ENCODE measurements around the gene LINGO1. TPM values are rescaled to one million over a fixed set of nuclear protein-coding genes. Genes with fewer than 3 reads are reported as not detected.

Gene LINGO1
- total and polyA plus RNA-seq, 2 of the 8 experiments (the other 6 are each of a cell fraction or from before 2014, with no cell fraction given): 57.1 to 114 TPM

DNA sequence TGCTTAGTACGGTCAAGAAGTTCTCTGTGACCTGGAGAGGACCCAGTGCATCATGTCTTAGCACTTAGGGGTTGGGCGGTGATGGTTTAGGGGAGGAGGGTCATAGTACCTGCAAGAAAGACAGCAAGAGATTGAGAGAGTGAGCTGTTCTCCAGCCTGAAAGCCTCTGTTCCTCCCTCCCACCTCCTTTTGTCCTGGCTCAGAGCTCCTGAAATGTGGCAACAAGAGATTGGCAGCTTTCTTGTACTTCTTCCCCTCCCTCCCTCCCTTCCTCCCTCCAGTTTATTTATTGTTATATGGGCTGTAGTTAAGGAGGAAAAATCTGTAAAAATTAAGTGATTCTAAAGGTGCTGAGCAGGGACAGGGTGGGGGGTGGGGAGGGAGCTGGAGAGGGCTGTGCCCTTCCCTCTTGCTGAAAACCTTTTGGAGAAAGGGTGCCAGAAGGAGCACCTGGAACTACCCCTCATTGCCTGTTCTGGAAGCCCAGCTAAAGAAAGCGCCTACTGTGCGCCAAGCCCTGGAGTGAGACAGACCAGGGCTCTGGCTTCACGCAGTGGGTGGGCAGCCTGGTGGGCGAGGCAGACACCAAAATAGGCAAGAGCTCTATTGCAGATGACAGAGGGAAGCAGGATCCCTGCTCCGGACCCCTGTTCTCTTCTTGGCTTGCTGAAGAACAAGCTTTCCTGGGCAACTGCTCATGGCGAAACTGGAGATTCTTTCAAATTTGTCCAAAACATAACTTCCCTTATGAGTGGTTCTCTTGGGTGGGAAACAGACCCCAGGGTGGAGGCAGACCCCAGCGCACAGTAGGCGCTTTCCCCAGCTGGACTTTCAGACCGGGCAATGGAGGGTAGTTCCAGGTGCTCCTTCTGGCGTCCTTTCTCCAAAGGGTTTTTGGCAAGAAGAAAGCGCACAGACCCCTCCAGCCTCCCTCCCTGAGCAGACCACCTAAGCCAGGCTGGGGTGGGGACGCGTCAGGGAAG lies 35.6 kb downstream of the LINGO1 start:
- Histone ChIP-seq H3K9me3 (ENCODE audit: insufficient read depth in 2 of 2, low read depth in 1 of 2, low read length in 1 of 2) (no peaks in the 10 kb centered on the region), H2BK5ac (ENCODE audit: low read depth, low read length) (no peak overlapping the region), H2AFZ (ENCODE audit: low read length) (no peak overlapping the region), H2BK15ac (ENCODE audit: low read length) (no peak overlapping the region), H4K20me1 (replicated peaks in 1 of 2; ENCODE audit: control insufficient read depth in 1 of 2, insufficient read depth in 2 of 2, low read length in 2 of 2) (no peaks in the 10 kb centered on the region), H3K56ac (replicated peaks; ENCODE audit: insufficient read length, low read depth, low read length) (no peak overlapping the region), H3K4ac (replicated peaks; ENCODE audit: insufficient read length, low read depth, low read length) (no peak overlapping the region), H3K14ac (ENCODE audit: insufficient read length) (no peak overlapping the region), H3K79me2 (ENCODE audit: control insufficient read depth in 1 of 2, insufficient read depth in 2 of 2, low read length in 2 of 2) (no peaks in the 10 kb centered on the region), H3K4me1 (replicated peaks in 1 of 4; ENCODE audit: control insufficient read depth in 3 of 4, insufficient read depth in 4 of 4, low read length in 3 of 4) (peaks cover 0 to 5% (median 0%) of the 10 kb centered on the region in 4 experiments; a peak in 1 of 7 replicates), H3K36me3 (ENCODE audit: control insufficient read depth in 2 of 4, insufficient read depth in 4 of 4, low read length in 3 of 4) (no peaks in the 10 kb centered on the region), H2BK12ac (ENCODE audit: low read depth, low read length) (no peak overlapping the region), H4K91ac (replicated peaks; ENCODE audit: insufficient read length, low read length) (no peak overlapping the region), H3K18ac (ENCODE audit: extremely low read depth, low read length) (no peak overlapping the region), H4K8ac (ENCODE audit: extremely low read depth, insufficient read depth, low read length) (no peak overlapping the region; the same call in 1 of the 2 replicates), H3K23me2 (ENCODE audit: low read depth, low read length) (no peaks in the 10 kb centered on the region), H3K4me3 (ENCODE audit: extremely low read depth in 1 of 4, insufficient read depth in 2 of 4, low read depth in 3 of 4, low read length in 4 of 4) (no peak overlapping the region), H2AK5ac (ENCODE audit: low read depth, low read length) (no peak overlapping the region), H3K27ac (ENCODE audit: low read depth, low read length) (no peak overlapping the region), H3K4me2 (ENCODE audit: insufficient read depth in 1 of 2, low read depth in 2 of 2, low read length in 2 of 2) (no peak overlapping the region), H3K27me3 (replicated peaks in 1 of 4; ENCODE audit: control insufficient read depth in 3 of 4, extremely low read depth in 1 of 4, insufficient read depth in 3 of 4, low read length in 3 of 4) (no peaks in the 10 kb centered on the region), H3K79me1 (ENCODE audit: low read depth, low read length) (no peaks in the 10 kb centered on the region), H3K9ac (replicated peaks in 1 of 4; ENCODE audit: extremely low read depth in 1 of 4, low read depth in 3 of 4, low read length in 3 of 4) (no peak overlapping the region; a peak in 1 of 7 replicates), H4K5ac (ENCODE audit: insufficient read length, low read depth, low read length) (no peak overlapping the region), H2BK20ac (ENCODE audit: low read length) (no peak overlapping the region), H3K23ac (ENCODE audit: insufficient read length) (no peak overlapping the region), H2BK120ac (replicated peaks; ENCODE audit: low read depth, low read length) (no peak overlapping the region)
- no peak for DNase-seq (ENCODE audit: low read depth in 1 of 2, low spot score in 2 of 2)
- ChIA-PET POLR2A (ENCODE audit: partially characterized antibody) (interaction anchor here (0.6 to 0.8 kb wide), 2 partner anchors 19 to 309 kb away, joined by 3 to 4 read pairs; no protein-coding TSS in a partner anchor), CTCF (ENCODE audit: partially characterized antibody) (interaction anchor here (0.8 to 17.9 kb wide), 8 partner anchors 9 to 36 kb away, joined by 3 to 161 read pairs (median 6); partner anchors contain the start of gene LINGO1)
- TF ChIP-seq TBP (IDR thresholded peaks at IDR 0.05; ENCODE audit: low read depth, low read length) (no peak), CEBPB (IDR thresholded peaks at IDR 0.05; ENCODE audit: low read depth, low read length) (no peak)
- 84% methylated on average over 15 of the region's 15 CpGs; no CpG with 5 or more reads in 1 of the 2 experiments for WGBS, 2 experiments (ENCODE audit: extremely low coverage in 1 of 2, insufficient coverage in 1 of 2, insufficient read length in 1 of 2, insufficient replicate concordance in 2 of 2, low coverage in 1 of 2, low lambda C conversion rate in 2 of 2, missing lambda C conversion rate in 1 of 2)
- no peak for FAIRE-seq

All from H1 (cell line).